HG03469 (cell line): Measurements from ENCODE around the gene ARHGAP10.
"Not testable (repeated sequence)": the region's sequence is repeated elsewhere in the genome, so short reads cannot be mapped to it uniquely, and the experiment has no call there.

Experiments
- ATAC-seq: cut with Tn5 transposase; IDR thresholded peaks from one replicate; pipeline ENCODE4 v1.9.1; 2021; ENCODE audit warnings: mild to moderate bottlenecking, moderate library complexity, moderate number of reproducible peaks; ENCODE audit not compliant: unreplicated experiment

ARHGAP10 gene

DNA sequence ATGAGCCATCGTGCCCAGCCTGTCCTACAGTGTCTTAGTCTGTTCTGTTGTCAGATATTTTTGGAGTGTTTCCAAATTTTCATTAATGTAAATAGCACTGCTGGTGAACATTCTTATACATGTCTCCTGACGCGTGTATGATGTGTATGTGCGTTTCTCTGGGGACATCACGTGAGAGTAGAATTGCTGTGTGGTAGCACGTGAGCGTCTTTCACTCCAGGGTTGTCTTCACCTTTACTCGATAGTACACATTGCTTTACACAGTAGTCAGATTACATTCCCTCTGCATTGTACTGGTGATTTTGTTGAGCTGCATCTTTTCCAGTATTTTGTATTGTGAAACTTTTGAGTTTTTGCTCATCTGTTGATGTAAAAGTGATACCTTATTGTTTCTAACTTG lies 60.0 kb downstream of the ARHGAP10 start:
- no peak for ATAC-seq

DNA sequence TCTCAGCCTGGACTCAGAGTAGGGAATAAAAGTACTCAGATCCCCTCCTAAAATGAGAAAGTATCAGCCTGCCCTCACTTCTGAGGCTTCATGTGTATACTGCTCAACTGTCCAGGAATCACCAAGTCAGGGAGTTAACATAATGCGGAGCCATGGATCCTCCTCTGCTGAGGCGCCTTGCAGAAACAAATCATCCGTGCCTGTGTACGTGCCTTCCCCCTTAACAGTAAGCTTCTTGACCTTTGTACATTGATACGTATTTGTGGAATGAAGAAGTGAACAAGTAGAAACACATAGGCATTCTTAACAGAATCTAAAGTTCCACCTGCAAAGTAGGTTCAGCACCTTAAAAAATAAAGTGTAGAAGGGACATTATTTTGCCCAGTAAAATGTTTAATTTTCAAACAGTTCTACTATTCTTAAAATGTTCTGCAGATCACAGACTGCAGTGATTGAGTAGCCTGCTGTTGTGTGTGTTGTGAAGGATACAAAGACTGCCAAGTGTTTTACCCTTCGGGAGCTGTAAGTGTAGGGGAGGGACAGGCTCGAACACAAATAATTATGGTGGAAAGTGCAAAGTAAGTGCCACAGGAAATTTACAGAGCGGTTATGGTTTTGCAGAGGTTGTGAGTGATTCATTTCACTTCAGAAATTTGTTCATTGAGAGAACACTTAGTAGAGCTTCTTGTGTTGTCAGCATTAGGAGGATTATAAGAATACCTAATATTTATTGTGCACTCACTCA lies 61.9 kb downstream of the ARHGAP10 start:
- ATAC-seq: no peak

DNA sequence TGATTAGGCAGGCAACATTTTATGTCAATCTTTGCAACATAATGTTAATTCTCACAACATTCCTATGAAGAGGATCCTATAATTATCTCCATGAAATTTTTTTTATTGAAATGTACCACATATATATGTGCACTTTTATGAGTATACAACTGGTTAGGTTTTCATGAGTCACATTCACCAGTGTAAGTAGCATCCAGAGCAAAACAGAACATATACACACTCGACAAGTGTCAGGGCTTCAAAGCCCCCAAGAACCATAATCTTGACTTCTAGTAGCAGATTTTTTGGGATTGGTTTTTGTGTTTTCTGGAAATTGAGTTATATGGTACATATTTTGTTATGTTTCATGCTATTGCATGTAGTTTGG lies 62.4 kb downstream of the ARHGAP10 start:
- no peak for ATAC-seq

DNA sequence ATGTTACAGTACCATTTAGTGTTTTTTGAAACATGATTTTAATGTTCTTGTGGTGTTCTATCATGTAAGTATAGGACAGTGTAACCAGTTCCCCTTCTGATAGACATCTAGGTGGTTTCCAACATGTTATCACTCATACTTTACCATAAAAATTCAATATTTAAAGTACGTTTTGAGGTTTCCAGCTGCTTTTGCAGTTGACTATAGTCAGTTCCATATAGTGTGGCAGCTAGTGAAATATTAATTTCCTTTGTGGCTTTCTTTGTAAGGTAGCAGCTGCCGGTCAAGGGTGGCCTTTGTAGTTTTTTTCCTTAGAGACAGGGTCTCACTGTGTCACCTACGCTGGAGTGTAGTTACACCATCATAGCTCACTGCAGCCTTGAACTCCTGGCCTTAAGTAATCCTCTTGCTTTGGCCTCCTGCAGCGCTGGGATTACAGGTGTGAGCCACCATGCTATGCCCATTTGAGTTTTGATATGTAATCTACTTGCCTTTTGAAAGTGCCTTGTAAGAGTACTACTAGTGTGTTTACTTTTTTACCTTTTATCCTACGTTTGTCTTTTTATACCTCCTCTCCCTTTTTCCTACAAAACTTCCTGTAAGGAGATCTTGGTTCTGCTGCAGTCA lies 63.0 kb downstream of the ARHGAP10 start:
- peak; percentile 68 for ATAC-seq

DNA sequence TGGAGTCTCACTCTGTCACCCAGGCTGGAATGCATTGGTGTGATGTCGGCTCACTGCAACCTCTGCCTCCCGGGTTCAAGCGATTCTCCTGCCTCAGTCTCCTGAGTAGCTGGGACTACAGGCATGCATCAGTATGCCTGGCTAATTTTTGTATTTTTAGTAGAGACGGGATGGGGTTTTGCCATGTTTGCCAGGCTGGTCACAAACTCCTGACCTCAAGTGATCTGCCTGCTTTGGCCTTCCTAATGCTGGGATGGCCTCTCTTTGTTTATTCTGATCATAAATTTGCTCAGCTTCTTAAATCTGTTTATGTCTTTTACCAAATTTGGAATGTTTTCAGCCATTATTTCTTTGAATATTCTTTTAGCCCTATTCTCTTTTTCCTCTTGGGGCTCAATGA lies 67.2 kb downstream of the ARHGAP10 start:
- ATAC-seq: not testable (repeated sequence)

DNA sequence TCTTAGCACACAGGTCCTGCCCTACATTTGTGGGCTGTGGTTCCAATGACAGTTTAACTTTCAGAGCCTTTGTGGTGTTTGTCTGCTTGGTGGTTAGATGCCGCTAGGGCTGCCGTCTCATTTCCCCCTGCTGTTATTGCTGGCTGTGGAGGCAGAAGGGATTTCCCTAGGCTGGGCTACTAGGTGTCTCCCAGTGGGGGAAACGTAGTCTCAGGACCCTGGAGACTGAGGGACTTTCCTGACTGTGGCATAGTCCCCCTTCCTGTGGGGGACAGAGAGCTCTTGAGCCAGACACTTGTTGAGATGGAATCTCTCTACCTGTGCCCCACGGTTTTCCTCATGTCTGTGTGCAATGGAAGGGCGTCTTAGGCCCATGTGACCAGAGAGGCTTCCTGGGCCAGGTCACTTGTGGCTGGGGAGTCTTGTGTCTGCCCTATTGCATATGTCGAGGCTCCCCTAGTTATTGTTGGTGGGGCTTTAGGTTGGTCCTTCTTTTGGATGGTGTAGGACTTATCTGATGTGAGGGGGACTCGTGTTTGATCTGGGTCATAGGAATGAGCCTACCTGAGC lies 68.2 kb downstream of the ARHGAP10 start:
- peak; percentile 95 for ATAC-seq

DNA sequence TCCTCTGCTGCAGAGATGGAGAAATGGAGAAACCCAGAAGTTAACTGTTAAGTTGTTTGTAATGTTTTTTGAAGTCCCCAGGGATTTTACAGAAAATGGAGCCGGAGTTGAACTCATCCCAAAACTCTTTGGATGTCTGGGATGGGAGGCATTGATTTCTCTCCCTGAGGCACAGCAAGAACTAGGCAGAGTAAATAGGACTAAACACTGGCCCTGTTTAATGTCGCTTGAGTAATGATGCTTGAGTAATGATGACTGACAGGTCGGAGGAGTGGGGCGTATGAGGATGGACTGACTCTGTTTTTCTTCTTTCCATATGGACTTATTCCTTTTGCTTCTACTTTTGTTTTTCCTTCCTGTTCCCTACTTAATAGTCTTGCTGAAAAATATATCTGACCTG lies 69.9 kb downstream of the ARHGAP10 start:
- ATAC-seq: no peak

DNA sequence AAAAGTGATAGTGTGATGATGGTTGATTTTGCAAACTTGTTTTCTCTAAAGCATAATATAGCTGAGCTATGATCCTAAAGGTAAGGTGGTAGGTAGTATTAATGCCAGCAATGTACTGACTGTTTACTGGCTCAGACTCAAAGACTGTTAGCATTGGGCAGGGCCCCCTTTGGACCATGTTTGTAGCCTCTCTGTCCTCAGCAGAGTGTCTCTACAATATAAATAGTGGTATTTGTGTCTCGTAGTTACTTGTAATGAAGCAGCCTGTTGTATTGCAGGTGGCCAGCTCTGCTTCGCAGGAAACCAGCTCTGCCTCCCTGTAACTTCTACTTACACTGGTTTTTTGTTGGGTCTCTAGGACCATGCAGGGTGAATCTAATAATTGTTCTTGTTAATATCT lies 70.5 kb downstream of the ARHGAP10 start:
- ATAC-seq: no peak

DNA sequence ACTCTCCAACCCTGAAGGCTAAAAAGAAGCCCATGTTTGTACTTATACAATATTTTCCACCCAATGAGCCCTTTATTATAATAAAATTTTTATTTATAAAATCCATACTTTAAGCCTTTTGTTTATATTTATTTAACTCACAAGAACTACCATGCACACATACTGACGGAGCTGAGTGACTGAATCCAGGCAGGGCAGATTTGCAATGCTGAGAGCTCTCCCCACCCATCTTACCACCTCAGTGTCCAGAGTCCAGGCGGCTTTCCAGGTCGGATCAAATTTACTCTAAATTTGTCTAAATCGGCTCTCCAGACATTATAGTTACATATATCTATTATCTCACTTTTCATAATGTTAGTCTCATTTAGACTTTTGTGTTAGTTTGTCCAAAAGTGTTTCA lies 74.1 kb downstream of the ARHGAP10 start:
- no peak for ATAC-seq

DNA sequence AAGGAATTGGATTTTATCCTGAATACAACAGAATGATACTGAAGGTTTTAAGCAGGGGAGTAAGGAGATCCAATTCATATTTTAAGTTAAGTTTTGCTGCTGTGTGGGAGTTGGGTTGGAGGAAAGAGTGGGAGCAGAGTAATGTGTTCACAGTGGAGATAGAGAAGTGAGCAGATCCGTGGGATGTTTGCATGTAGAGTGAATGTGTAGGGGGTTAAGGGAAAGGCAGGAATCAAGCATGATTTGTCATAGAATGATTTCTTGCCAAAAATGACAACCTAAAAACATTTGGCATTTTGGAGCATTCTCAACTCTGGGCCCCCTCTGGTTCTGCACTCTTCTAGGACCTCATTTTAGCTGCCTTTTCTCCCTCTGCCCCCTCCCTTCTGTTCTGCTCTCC lies 76.6 kb downstream of the ARHGAP10 start:
- ATAC-seq: no peak

DNA sequence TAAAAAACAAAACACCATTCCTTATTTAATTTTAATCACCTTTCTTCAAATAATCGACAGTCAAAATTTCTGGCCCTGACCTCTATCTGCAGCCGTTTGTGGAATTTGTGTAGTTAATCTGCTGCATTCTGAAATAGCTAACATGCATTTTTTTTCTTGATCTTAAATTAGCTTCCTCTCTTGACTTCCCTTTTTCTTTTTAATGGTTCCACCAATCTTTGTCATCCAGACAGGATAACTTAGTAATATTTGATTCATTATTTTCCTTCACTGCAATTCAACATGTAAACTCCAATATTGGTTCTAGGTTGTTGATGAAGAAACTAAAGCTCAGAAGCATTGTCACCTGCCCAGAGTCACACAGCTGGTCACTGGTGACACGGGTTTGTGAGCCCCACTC lies 77.3 kb downstream of the ARHGAP10 start:
- ATAC-seq: no peak

DNA sequence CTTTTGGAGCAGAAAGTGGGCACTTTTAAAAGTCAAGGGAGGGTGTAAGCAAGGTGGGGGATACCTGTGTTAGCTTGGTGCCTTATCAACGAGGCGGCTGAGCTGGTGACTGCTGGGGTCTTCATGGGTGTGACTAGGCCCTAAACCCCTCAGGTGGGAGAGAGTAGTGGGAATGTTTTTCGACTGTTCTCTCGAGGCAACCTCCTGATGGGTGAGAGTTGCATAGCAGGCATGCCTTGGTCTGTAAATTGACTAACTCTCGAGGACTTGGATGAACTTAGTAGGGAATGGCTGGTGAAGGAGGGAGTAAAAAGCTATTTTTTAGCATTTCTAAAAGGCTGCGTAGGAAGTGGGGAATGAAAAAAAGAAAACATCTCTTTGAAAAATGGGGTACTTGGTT lies 80.0 kb downstream of the ARHGAP10 start:
- ATAC-seq: no peak

DNA sequence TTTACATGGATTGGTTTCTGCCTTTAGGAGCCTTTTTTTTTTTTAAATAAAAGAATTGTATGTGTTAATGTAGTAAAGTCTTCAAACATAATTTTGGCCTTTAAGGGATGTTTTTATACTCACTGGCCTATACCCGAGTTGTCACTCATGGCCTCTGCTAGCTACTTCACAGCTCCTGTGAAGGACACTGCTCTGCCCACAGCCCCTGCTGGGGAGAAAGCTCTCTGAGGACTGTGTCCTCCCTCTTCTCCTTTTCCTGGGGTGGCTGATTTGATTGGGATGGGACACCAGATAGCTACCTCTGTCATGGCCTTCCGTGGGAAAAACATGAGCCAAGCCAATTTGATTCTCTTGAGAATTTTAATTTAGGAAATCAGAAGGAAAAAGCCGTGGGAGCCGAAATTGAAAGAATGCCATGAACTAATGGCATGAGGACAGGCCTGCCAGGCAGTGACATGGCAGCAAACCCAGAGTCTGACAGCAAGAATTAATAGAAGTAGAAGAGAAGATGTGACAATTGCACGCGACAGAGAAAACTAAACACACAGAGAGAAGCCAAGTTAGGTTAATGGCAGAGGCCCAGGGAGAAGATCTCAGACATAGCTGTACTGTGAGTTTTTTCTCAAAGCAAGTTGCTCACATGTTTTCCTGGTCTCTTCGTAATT lies 81.4 kb downstream of the ARHGAP10 start:
- no peak for ATAC-seq

DNA sequence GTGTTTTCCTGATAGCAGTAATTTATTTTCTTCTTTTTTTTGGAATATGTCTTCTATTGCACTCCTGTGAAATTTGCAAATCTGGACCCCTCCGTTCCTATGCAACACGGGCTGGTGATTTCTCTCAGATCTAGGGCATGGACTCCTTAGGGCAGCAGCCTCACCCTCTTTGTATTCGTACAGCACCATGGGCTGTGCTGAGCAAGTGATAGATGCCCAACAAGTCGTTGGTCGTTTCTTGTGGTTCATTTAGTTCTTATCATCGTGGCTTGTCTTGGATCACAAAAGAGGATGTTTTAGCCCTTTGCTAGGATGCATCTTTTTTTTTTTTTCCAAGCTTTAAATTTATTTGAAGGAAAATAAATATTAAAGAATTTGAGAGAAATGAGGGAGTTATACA lies 82.1 kb downstream of the ARHGAP10 start:
- ATAC-seq: no peak

DNA sequence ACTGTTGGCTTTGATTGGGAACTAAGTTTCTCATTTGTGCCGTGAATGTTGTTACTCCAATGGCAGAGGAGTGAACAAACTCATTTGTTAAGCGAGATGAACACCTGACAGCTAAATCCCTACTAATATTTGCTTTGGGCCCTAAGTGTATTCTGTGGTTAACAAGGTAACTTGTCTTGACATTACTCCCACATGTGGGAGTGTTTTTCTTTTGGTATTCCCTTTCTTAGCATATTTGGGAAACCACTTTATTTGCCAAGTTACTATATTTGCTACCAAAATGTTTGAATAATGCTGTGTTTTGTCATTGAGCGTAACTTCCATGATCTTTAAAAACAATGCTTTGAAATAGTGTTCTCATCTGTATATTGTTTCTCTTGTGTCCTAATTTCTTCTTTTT lies 82.5 kb downstream of the ARHGAP10 start:
- no peak for ATAC-seq

DNA sequence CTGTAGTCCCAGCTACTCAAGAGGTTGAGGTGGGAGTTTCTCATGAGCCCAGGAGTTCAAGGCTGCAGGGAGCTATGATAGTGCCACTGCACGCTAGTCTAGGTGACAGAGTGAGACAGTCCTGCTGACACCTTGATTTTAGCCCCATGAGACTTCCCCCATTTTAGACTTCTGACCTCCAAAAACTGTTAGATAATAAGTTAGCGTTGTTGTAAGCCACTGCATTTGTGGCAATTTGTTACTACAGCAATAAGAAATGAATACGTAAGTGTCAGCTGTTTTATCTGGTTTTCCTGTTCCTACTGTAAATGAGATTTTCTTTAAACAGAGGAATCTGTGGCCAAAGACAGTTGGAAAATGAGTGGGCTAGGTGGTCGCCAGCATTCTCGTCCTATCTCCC lies 83.9 kb downstream of the ARHGAP10 start:
- ATAC-seq: no peak

DNA sequence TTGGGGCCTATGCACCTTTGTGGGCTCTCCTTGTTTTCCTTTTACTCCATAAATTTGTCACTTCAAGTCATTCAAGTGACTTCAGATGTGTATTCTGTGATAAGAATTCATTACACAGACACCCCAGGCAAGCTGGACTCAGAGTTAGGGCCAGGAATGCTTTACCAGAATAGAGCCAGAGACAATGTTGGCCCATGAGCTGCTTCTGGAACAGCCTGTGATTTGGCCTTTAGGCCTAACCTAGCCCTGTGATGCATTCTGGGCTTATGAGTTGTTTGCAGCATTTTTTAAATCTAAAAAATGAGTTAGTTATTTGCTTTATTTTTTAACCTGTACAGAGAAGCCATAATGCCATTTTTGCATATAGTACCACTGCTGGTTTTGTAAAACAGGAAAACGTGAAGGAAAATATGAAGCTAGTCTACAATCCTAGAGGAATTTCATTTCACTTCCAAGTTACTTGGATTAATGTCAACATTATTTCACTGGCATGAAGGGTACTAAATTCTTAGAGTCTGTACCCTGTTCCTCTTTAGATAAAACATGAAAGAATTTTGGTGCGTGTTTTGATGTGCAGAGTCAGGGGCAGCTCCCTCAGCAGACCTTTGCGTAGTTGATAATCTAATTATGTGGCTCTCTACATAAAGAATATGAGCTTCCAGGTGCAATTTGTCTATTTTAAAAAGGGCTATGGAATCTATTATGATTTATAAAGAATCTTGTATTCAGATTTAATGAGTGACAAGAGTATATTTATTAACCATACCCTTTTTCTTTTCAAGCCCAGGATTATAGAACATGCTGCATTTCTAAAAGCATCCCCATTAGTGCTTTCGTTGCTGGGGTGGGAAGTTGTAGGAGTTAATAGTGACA lies 84.7 kb downstream of the ARHGAP10 start:
- ATAC-seq: no peak

DNA sequence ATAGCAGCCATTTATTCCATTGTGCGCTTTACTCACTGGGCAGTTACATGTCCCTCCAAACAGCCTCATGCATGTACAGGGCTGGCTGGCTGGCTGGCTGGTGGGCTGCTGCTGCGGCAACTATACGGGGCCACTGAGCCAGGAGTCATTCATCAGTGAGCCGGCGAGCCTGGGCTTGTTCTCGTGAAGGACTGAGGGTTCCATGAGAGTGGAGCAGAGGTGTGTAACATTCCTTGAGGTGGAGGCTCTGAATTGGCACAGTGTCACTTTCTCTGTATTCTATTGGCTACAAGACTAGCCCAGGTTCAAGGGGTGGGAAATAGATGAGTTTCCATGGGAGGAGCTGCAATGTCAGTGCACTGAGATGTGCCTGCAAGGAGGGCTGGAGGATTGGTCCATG lies 89.1 kb downstream of the ARHGAP10 start:
- no peak for ATAC-seq

DNA sequence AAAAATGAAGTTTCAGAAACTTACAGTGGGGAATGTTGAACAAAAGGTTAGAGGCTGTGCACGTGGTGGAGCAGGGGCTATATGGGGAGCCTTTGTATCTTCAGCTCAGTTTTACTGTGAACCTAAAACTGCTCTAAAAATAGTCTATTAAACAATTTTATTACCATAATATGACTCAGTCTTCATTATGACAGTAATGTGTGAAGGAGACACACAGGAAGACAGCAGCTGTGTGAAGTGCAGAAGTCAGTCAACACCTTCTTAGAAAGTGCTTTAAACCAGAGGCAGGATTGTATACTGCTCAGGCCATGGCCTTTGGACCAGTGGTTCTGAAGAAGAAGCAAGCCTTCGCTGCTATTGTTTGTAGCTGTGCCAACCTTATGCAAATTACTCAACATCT lies 89.7 kb downstream of the ARHGAP10 start:
- peak; percentile 61 for ATAC-seq

DNA sequence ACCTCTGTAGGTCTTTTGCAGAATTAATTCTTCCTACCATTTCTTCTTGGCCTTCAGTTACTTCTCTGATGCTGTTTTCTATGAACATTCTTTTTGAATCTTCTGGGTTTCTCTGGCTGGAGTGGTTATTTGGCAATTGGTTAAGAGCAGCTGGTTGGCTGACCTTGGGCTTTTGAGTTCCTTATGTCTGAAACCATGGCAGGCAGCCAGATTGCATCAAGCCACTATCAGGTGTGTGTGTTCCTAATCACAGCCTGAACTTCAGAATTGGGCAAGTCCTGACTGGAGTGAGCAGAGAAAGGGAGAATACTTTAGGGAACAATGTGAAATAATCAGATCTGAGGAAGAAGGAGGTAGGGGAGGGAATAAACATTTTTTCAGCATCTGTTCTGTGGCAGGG lies 90.2 kb downstream of the ARHGAP10 start:
- no peak for ATAC-seq

DNA sequence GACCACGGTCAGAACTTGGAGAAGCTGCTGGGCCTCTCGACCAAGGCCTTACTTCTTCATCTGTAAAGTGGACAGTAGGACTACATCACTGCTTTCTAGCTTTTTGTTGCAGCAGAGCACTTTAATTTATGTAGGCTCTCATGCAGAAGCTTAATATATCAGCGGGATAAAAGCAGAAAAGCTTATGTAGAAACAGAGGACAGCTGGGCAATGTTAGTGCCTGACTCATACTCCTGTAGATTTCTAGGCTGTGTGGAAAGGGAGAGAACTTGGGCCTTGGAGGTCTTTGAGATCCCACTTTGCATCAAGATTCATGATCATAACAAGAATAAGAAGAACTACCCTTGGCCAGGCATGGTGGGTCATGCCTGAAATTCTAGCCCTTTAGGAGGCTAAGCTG lies 91.2 kb downstream of the ARHGAP10 start:
- no peak for ATAC-seq
